C4-2B (cell line): Measurements from ENCODE around the gene ENOSF1.

ENCODE experiments used
- CTCF ChIP-seq: fragments of 450-650 bp; conservative IDR thresholded peaks from 2 replicates; pipeline ENCODE4 v1.5.1; 2017; ENCODE audit warnings: mild to moderate bottlenecking
- ZFX ChIP-seq: fragments of 450-650 bp; IDR thresholded peaks from 2 replicates; pipeline ENCODE4 v1.6.1; 2017

GRCh38 chr18:754656-755055 is 42.2 kb upstream of the ENOSF1 start:
- TF ChIP-seq CTCF, result no peak
- TF ChIP-seq ZFX, result no peak
